ENCODE results near the gene PSME3IP1.

DNA sequence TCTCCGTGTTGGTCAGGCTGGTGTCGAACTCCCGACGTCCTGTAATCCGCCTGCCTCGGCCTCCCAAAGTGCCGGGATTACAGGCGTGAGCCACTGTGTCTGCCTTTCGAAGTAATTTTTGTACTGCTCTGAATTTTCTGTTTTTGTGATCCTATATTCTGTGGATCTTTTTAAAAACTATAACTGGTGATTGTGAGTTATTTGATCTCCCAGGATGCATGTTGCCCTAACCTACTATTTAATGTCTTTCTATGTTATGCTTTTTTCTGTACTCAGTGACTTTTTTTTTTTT, 2.8 kb upstream of the PSME3IP1 start:
- TF ChIP-seq CTCF (IDR thresholded peaks at IDR 0.05) (no peak), POLR2A (IDR thresholded peaks at IDR 0.05) (no peak)
